GM10266 (cell line): Measurements from ENCODE around the gene ARFIP1.

Experiments
- DNase-seq: peaks from one replicate; pipeline ENCODE4 v3.0.0; 2012; ENCODE audit errors: extremely low spot score
- CTCF ChIP-seq: IDR thresholded peaks from 2 replicates; pipeline ENCODE4 v1.5.1; 2012; ENCODE audit warnings: mild to moderate bottlenecking, low read depth; ENCODE audit not compliant: control insufficient read depth, insufficient read depth; ENCODE audit errors: missing control alignments

The ARFIP1 gene

GRCh38 chr4:152786627-152787026, 6.9 kb downstream of the ARFIP1 start:
- no peak for TF ChIP-seq CTCF
- DNase-seq = no peak

- TF ChIP-seq CTCF = no peak
- no peak for DNase-seq
Measured at GRCh38 chr4:152795891-152796290, 16.1 kb downstream of the ARFIP1 start.

- DNase-seq = no peak
- no peak for TF ChIP-seq CTCF
Measured at GRCh38 chr4:152803541-152803940, 23.8 kb downstream of the ARFIP1 start.

GRCh38 chr4:152805071-152805650, 25.4 kb downstream of the ARFIP1 start:
- no peak for TF ChIP-seq CTCF
- no peak for DNase-seq

- no peak for TF ChIP-seq CTCF
- no peak for DNase-seq
Measured at GRCh38 chr4:152805818-152806217, 26.1 kb downstream of the ARFIP1 start.

- TF ChIP-seq CTCF = no peak
Measured at GRCh38 chr4:152806501-152807125, 26.9 kb downstream of the ARFIP1 start.

GRCh38 chr4:152807294-152807829, 27.6 kb downstream of the ARFIP1 start:
- no peak for TF ChIP-seq CTCF
- DNase-seq = no peak

More at GRCh38 chr4:152806501-152807125, 26.9 kb downstream of the ARFIP1 start:
- DNase-seq = no peak
